Stimulated activated CD4-positive, alpha-beta T cell treated with anti-CD3 and anti-CD28 coated beads, TNF-alpha, amount 100 ng/mL, for 1 hour (primary cell): Measurements from ENCODE around the gene SLC25A30.
"Not testable (repeated sequence)": the region's sequence is repeated elsewhere in the genome, so short reads cannot be mapped to it uniquely, and the experiment has no call there.

ENCODE experiments used
- DNase-seq, 3 donors: peaks; one replicate each; pipeline ENCODE4 v3.0.0-alpha.2; 2020; ENCODE audit warnings: low read depth in 3 of 3, low spot score in 1 of 3

SLC25A30 gene

DNA sequence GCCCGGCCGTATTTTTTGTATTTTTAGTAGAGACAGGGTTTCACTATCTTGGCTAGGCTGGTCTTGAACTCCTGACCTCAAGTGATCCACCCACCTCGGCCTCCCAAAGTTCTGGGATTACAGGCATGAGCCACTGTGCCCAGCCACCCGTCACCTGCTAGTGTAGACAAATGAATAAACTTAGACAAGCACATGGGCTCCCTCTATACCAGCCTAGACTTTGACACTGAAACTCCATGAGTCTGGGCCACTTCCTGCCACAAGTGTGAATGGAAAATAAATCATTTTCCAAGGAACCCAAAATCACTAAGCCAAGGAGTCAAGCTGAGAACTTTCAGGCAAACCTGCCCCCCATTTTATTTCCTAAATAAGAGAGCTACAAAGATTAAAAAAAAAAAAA is 50.2 kb downstream of the SLC25A30 start:
- DNase-seq, result no peak

DNA sequence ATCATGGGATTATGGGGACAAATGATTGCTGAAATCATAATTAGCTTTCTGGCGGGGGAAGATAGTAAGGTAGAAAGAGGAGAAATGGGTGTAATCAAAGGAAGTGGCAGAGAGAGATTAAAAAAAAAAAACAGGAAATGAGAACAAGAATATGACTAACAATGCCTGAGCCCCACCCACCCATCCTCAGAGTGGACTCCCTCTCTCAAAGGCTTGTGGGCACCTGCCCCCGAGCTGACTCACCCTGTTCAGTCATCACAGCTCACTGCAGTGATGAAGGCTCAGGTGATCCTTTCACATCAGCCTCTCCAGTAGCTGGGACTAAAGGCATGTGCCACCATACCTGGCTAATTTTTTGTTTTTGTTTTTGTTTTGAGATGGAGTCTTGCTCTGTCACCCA is 50.8 kb downstream of the SLC25A30 start:
- DNase-seq, result peak; percentile 63 to 82 (median 82)

GRCh38 chr13:45365558-45365885 is 52.7 kb downstream of the SLC25A30 start:
- DNase-seq, result no peak

DNA sequence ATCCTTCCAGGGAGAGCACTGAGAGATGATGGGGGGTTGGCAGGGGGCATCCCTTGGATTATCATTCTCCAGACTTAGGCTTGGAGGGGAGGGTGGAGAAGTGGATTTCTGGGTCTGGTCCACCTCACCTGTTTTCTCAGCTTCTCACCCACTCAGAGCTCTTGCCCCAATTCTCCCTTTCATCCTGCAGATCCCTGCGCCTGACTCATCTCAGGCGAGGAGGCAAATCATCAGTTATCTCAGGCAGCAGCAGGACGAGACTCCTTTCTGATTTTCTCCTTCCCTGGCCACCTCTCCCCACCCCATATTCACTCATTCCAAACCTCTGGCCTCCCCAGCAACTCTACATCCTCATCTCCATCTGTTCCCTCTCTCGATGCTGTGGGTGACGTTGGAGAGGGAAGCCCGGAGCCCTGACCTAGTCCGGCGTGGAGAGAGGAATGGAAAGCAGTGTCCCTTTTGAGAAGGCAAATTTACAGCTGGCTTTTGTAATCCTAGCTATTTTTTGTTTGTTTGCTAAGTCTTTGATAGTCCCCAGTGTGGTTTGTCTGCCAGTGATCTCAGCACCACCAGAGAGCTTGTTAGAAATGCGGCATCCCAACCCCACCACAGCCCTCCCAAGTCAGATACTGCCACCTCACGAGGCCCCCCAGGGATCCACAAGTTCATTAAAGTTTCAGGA is 53.2 kb downstream of the SLC25A30 start:
- no peak for DNase-seq

- DNase-seq, result no peak
Measured at GRCh38 chr13:45362939-45363338, 55.2 kb downstream of the SLC25A30 start.

DNA sequence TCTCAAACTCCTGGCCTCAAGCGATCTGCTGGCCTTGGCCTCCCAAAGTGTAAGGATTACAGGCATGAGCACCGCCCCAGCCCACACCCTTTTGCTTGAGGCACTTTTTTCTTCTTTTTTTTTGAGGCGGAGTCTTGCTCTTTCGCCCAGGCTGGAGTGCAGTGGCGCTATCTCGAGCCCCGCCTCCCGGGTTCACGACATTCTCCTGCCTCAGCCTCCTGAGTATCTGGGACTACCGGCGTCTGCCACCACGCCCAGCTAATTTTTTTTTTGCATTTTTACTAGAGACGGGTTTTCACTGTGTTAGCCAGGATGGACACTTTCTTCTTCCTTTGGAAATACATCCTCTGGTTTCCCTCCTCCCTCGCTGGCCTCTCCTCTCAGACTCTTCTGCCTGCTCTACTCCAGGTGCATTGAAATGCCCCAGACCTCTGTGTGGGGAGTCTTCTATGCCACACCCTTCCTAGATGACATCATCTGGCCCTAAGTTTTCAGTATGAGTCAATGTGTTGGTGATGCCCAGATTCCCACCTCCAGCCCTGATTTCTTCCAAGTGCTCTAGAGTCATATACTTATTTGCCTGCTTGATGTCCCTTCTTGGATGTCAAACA is 56.5 kb downstream of the SLC25A30 start:
- no peak for DNase-seq

GRCh38 chr13:45356966-45357672 is 61.1 kb downstream of the SLC25A30 start:
- DNase-seq, result no peak

- no peak for DNase-seq
Measured at GRCh38 chr13:45353895-45354294, 64.3 kb downstream of the SLC25A30 start.

DNA sequence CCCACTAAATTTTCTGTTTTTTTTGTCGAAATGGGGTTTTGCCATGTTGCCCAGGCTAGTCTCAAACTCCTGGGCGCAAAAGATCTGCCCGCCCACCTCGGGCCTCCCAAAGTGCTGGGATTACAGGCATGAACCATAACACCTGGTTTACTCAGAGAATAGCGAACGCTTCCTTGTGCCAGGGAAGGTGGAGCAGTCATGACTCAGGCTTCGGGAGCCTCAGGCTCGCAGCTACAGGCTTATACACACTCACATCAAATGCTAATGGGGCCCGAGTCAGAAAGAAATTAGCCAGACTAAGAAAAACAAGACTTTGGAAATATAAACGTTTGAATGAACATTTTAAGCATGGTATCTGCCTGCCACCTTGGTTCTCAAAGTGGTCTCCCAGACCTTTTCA is 66.1 kb downstream of the SLC25A30 start:
- DNase-seq, result no peak

DNA sequence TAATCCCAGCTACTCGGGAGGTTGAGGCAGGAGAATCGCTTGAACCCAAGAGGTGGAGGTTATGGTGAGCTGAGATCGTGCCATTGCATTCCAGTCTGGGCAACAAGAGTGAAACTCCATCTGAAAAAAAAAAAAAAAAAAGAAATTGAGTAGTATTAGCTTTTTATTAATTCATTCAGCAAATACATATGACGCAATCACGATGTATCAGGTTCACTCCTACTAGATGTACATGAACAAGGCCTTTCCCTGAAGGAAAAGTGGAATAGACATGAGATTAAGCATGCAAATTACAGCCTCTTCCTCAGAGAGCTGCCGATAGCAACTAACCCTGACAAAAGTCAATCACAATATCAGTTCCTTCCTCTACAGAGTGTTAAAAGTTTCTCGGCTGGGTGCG is 68.0 kb downstream of the SLC25A30 start:
- DNase-seq, result no peak

- no peak for DNase-seq
Measured at GRCh38 chr13:45349438-45349837, 68.7 kb downstream of the SLC25A30 start.

- DNase-seq, result not testable (repeated sequence)
Measured at GRCh38 chr13:45344064-45344463, 74.1 kb downstream of the SLC25A30 start.
